A673 (cell line): ENCODE data around the gene NFATC2.

Experiments
- EZH2 ChIP-seq: fragments of 200-600 bp; sonication (generic); IDR thresholded peaks from 2 replicates; pipeline ENCODE4 v1.6.1; 2017; ENCODE audit warnings: borderline replicate concordance, low read depth, mild to moderate bottlenecking, mixed read lengths, antibody characterized with exemption, low read length; ENCODE audit not compliant: poor library complexity, severe bottlenecking
- TF ChIP-seq, protein P1 (sequence below): fragments of 300-800, 200-600 bp; sonication (generic); conservative IDR thresholded peaks from 2 replicates; pipeline ENCODE4 v1.5.1; 2017; ENCODE audit warnings: low read depth, mild to moderate bottlenecking, antibody characterized with exemption, low read length, moderate library complexity, mixed read lengths

DNA sequence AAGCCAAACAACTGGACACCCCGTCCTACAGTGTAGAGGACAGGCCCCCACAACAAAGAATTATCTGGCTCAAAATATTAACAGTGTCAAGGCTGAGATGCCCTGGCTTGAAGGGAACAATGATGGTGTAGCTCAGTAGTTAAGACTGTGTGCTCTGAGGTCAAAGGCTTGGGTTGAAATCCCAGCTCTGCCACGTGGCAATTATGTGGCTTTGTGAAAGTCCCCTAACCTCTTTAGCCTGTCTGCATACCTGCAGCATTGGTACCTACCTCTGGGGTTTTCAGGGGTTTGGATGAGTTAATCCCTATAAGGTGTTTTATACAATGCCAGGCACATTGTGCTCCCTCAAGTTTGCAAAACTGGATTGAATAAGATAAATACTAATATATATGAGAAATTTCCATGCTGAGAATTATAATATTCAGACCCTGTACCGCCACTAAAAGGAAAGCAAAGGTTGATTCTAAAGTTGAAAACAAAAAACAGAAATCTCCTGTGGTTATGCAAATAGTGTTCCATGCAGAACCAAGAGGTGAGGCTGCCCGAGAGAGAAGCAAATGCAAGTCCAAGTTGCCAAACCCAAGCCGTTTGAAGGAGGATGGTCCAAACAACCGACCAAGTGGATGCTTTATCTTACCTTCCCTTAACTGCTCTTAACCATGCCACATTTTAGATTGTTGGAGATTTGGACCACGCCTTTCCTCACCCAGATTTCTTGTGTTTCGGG, 199.8 kb downstream of the NFATC2 start:
- no peak for TF ChIP-seq EZH2
- TF ChIP-seq, protein P1, sequence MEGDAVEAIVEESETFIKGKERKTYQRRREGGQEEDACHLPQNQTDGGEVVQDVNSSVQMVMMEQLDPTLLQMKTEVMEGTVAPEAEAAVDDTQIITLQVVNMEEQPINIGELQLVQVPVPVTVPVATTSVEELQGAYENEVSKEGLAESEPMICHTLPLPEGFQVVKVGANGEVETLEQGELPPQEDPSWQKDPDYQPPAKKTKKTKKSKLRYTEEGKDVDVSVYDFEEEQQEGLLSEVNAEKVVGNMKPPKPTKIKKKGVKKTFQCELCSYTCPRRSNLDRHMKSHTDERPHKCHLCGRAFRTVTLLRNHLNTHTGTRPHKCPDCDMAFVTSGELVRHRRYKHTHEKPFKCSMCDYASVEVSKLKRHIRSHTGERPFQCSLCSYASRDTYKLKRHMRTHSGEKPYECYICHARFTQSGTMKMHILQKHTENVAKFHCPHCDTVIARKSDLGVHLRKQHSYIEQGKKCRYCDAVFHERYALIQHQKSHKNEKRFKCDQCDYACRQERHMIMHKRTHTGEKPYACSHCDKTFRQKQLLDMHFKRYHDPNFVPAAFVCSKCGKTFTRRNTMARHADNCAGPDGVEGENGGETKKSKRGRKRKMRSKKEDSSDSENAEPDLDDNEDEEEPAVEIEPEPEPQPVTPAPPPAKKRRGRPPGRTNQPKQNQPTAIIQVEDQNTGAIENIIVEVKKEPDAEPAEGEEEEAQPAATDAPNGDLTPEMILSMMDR: no peak
